A549 (cell line): ENCODE data around the gene STOX2.

Source experiments
- CHD2 ChIP-seq: fragments of 150-350 bp; IDR thresholded peaks from 2 replicates; pipeline ENCODE4 v1.6.1; 2014; ENCODE audit warnings: low read length; ENCODE audit not compliant: partially characterized antibody
- EHMT2 ChIP-seq: fragments of 200-600 bp; sonication (generic); IDR thresholded peaks from 2 replicates; pipeline ENCODE4 v1.6.1; 2016; ENCODE audit warnings: antibody characterized with exemption, low read depth, mild to moderate bottlenecking, moderate library complexity
- HDAC2 ChIP-seq: fragments of 200-600 bp; sonication (generic); IDR thresholded peaks from 2 replicates; pipeline ENCODE4 v1.6.1; 2016
- HEYL ChIP-seq: fragments of 250-450 bp; sonication (Bioruptor Pico); IDR thresholded peaks from 2 replicates; pipeline ENCODE4 v1.8.0; 2021; ENCODE audit warnings: mild to moderate bottlenecking, moderate library complexity
- JUN ChIP-seq, 2 experiments: fragments of >200 bp; sonication (Bioruptor Twin); formaldehyde crosslinking; IDR thresholded peaks; 2 replicates in 1 of 2; 3 replicates in 1 of 2; pipeline ENCODE4 v1.6.1; 2016 to 2017
- JUNB ChIP-seq: fragments of >200 bp; sonication (Bioruptor Twin); formaldehyde crosslinking; IDR thresholded peaks from 2 replicates; pipeline ENCODE4 v1.6.1; 2016
- MAZ ChIP-seq: fragments of 150-350 bp; IDR thresholded peaks from 2 replicates; pipeline ENCODE4 v1.6.1; 2014; ENCODE audit warnings: antibody characterized with exemption, low read depth, low read length, borderline replicate concordance
- MYC ChIP-seq: IDR thresholded peaks from 2 replicates; pipeline ENCODE4 v1.6.1; 2012; ENCODE audit warnings: mild to moderate bottlenecking, inconsistent platforms, low read length, improper control_type of control experiment, borderline replicate concordance
- RFX5 ChIP-seq: fragments of 450-650 bp; IDR thresholded peaks from 2 replicates; pipeline ENCODE4 v1.7.1; 2014; ENCODE audit warnings: antibody characterized with exemption, mild to moderate bottlenecking, moderate library complexity
- SREBF2 ChIP-seq: fragments of 450-650 bp; IDR thresholded peaks from 2 replicates; pipeline ENCODE4 v1.6.1; 2014; ENCODE audit warnings: mild to moderate bottlenecking, moderate library complexity
- TF ChIP-seq, protein P1 (sequence below): fragments of >200 bp; sonication (Bioruptor Twin); formaldehyde crosslinking; IDR thresholded peaks from 3 replicates; pipeline ENCODE4 v1.5.1; 2016
- TF ChIP-seq, protein P2 (sequence below): fragments of 200-600 bp; sonication (generic); IDR thresholded peaks from 2 replicates; pipeline ENCODE4 v1.6.1; 2016; ENCODE audit warnings: antibody characterized with exemption, mild to moderate bottlenecking, moderate library complexity
- TF ChIP-seq, protein P3 (sequence below): IDR thresholded peaks from 2 replicates; pipeline ENCODE4 v1.6.1; 2012

DNA sequence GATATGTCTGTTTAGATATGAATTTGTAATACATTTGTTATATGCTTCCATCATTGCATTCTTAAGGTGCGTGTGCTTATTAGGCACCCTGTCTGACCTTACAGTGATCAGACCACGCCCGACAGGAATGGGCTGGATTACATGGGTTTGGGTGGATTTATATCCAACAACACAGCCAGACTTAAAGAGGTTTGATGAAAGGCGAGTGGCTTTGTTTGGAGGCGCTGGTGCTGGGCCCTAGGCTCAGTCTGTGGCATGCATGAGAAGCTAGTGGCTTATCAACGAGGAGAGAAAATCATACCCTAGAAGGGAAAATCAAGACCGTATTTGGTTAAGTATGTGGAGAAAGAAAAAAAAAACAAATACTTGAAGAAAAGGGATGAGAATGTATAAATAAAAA, 80.7 kb downstream of the STOX2 start:
- TF ChIP-seq HEYL (CRISPR knock-in tag), result no peak
- TF ChIP-seq, protein P1, sequence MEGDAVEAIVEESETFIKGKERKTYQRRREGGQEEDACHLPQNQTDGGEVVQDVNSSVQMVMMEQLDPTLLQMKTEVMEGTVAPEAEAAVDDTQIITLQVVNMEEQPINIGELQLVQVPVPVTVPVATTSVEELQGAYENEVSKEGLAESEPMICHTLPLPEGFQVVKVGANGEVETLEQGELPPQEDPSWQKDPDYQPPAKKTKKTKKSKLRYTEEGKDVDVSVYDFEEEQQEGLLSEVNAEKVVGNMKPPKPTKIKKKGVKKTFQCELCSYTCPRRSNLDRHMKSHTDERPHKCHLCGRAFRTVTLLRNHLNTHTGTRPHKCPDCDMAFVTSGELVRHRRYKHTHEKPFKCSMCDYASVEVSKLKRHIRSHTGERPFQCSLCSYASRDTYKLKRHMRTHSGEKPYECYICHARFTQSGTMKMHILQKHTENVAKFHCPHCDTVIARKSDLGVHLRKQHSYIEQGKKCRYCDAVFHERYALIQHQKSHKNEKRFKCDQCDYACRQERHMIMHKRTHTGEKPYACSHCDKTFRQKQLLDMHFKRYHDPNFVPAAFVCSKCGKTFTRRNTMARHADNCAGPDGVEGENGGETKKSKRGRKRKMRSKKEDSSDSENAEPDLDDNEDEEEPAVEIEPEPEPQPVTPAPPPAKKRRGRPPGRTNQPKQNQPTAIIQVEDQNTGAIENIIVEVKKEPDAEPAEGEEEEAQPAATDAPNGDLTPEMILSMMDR, result no peak
- no peak for TF ChIP-seq JUNB
- TF ChIP-seq RFX5, result no peak
- TF ChIP-seq, protein P2, sequence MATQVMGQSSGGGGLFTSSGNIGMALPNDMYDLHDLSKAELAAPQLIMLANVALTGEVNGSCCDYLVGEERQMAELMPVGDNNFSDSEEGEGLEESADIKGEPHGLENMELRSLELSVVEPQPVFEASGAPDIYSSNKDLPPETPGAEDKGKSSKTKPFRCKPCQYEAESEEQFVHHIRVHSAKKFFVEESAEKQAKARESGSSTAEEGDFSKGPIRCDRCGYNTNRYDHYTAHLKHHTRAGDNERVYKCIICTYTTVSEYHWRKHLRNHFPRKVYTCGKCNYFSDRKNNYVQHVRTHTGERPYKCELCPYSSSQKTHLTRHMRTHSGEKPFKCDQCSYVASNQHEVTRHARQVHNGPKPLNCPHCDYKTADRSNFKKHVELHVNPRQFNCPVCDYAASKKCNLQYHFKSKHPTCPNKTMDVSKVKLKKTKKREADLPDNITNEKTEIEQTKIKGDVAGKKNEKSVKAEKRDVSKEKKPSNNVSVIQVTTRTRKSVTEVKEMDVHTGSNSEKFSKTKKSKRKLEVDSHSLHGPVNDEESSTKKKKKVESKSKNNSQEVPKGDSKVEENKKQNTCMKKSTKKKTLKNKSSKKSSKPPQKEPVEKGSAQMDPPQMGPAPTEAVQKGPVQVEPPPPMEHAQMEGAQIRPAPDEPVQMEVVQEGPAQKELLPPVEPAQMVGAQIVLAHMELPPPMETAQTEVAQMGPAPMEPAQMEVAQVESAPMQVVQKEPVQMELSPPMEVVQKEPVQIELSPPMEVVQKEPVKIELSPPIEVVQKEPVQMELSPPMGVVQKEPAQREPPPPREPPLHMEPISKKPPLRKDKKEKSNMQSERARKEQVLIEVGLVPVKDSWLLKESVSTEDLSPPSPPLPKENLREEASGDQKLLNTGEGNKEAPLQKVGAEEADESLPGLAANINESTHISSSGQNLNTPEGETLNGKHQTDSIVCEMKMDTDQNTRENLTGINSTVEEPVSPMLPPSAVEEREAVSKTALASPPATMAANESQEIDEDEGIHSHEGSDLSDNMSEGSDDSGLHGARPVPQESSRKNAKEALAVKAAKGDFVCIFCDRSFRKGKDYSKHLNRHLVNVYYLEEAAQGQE, result no peak
- no peak for TF ChIP-seq SREBF2
- TF ChIP-seq, protein P3, sequence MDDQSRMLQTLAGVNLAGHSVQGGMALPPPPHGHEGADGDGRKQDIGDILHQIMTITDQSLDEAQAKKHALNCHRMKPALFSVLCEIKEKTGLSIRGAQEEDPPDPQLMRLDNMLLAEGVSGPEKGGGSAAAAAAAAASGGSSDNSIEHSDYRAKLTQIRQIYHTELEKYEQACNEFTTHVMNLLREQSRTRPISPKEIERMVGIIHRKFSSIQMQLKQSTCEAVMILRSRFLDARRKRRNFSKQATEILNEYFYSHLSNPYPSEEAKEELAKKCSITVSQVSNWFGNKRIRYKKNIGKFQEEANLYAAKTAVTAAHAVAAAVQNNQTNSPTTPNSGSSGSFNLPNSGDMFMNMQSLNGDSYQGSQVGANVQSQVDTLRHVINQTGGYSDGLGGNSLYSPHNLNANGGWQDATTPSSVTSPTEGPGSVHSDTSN, result no peak
- TF ChIP-seq JUN (IDR thresholded peaks at IDR 0.05), result no peak
- TF ChIP-seq EHMT2, result no peak
- TF ChIP-seq MAZ, result no peak
- TF ChIP-seq HDAC2, result no peak
- TF ChIP-seq MYC, result no peak
- no peak for TF ChIP-seq CHD2
